22Rv1 (cell line): ENCODE results near the gene ARHGAP21.

Experiments used
- H3K27ac ChIP-seq: fragments of 450-650 bp; 2 replicates; pipeline ENCODE4 v1.5.1; 2017
- ZFX ChIP-seq: fragments of 450-650 bp; IDR thresholded peaks from 2 replicates; pipeline ENCODE4 v1.6.1; 2017; ENCODE audit warnings: antibody characterized with exemption, borderline replicate concordance
- TF ChIP-seq, protein P1 (sequence below): fragments of 450-650 bp; IDR thresholded peaks from 2 replicates; pipeline ENCODE4 v1.5.1; 2017; ENCODE audit warnings: mild to moderate bottlenecking

The ARHGAP21 gene

GRCh38 chr10:24645784-24646183, 77.9 kb downstream of the ARHGAP21 start:
- no peak overlapping the region for H3K27ac ChIP-seq
- TF ChIP-seq, protein P1, sequence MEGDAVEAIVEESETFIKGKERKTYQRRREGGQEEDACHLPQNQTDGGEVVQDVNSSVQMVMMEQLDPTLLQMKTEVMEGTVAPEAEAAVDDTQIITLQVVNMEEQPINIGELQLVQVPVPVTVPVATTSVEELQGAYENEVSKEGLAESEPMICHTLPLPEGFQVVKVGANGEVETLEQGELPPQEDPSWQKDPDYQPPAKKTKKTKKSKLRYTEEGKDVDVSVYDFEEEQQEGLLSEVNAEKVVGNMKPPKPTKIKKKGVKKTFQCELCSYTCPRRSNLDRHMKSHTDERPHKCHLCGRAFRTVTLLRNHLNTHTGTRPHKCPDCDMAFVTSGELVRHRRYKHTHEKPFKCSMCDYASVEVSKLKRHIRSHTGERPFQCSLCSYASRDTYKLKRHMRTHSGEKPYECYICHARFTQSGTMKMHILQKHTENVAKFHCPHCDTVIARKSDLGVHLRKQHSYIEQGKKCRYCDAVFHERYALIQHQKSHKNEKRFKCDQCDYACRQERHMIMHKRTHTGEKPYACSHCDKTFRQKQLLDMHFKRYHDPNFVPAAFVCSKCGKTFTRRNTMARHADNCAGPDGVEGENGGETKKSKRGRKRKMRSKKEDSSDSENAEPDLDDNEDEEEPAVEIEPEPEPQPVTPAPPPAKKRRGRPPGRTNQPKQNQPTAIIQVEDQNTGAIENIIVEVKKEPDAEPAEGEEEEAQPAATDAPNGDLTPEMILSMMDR = no peak

DNA sequence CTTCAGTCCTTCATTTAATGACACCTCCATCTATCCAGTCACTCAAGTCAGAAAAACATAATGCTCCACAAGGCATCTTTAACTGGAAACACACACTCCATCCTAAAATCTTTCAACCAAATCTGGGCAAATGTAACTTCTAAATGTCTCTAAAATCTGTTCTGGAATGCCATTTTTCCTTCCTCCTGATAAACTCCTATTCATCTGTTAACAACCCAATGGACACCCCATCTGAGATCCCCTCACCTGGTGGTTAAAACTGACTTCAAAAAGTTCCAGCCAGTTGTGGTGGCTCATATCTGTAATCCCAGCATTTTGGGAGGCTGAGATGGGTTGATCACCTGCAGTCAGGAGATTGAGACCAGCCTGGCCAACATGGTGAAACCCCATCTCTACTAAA, 78.7 kb downstream of the ARHGAP21 start:
- TF ChIP-seq ZFX = no peak
- TF ChIP-seq, protein P1 = no peak
- no peak overlapping the region for H3K27ac ChIP-seq

DNA sequence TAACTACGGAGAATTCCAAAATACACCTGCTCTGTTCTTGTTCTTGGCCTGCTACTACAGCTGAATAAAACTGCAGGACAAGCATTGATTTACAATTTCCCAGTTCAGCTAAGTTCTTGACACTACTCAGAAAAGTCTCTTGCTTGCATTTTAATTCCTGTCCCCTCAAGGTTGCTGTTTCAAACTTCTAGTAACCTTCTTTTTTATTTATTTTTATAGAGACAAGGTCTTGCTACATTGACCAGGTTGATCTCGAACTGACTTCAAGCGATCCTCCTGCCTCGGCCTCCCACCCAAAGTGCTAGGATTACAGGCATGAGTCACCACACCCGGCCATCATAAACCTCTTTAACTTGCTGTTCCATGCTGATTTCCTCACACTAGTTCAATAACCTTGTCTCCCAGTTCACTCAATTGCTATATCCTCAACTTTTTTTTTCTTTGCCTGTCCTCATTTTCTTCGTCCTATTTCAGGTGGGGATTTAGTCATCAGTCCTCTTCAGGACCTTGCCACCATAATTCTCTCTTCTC, 79.9 kb downstream of the ARHGAP21 start:
- H3K27ac ChIP-seq = no peak overlapping the region
- TF ChIP-seq ZFX = no peak
- TF ChIP-seq, protein P1 = no peak

DNA sequence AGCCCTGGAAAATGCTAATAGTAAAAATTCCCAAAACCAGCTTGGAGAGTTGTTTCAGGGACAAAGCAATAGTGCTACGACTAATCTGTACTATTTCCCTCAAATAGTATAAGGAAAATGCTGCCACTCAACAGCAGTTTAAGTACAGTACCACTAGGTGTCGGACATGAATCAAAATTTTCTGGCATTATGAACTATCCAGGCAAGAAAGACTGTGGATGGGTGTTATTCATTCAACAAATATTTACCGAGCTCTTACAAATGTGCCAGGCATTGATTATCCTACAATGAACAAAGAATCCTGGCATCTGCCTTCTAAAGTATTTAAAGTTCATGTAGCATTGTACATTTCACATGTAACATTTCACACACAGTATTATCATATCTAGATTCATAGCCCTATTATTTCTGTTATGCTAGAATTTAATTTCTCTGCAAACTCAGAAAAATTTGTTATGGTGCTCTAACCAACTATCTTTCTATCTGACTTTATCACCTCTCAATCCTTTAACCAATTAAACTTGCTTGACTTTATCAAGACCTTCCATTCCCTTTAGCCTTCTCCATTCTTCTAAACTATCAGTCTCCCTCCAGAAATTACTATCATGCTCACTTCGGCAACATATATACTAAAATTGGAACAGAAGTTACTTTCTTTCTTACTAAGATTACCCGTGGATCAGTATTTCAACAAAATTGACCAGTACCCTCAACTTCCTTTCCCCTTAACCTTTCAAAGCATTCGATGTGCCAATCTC, 80.6 kb downstream of the ARHGAP21 start:
- no peak for TF ChIP-seq ZFX
- TF ChIP-seq, protein P1 = peak; percentile 82
- no peak overlapping the region for H3K27ac ChIP-seq

DNA sequence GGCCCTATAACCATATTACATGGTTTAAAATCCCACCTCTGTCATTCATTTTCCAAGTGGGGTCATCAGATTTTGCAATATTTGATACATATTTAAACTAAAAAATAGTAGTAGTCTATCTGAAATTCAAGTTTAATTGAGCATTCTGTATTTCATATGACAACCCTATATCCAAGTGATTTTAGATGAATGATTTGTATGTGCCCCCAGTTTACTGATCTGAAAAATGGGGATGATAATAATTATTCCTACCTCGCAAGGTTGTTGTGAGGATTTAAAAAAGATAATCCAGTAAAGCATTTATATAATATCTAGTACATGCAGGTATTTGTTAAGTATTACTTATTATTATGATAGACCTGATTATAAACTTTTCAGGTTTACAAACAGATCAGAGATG, 84.6 kb downstream of the ARHGAP21 start:
- H3K27ac ChIP-seq = no peak overlapping the region
- no peak for TF ChIP-seq ZFX
- TF ChIP-seq, protein P1 = no peak

DNA sequence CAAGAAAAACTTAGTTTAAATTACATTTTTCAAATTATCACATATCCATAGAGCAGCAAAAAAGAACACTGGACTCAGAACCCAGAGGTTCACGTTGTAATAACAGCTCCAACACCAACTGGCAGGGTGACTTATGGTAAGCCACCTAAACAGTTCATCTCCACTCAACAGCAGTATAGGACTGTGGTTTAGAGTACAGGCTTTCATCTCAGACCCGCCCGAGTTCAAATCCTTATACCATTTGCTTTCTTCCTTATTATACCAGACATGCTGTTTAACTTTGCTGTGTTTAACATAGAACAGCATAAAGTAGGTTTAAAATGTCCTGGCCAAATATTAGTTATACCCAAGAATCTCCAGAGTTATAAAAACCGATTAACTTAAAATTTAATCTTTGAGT, 97.9 kb downstream of the ARHGAP21 start:
- no peak overlapping the region for H3K27ac ChIP-seq
- TF ChIP-seq, protein P1 = no peak
- TF ChIP-seq ZFX = no peak

GRCh38 chr10:24623383-24623782, 100.3 kb downstream of the ARHGAP21 start:
- H3K27ac ChIP-seq = no peak overlapping the region
- TF ChIP-seq, protein P1 = no peak
- TF ChIP-seq ZFX = no peak
